GM18511 (cell line): ENCODE data around the gene RNF144B.
A peak's percentile ranks its signal among the peaks of the same experiment; 100 is the strongest.

Experiments used
- ATAC-seq: cut with Tn5 transposase; IDR thresholded peaks from one replicate; pipeline ENCODE4 v1.9.1; 2021; ENCODE audit warnings: mild to moderate bottlenecking, moderate library complexity; ENCODE audit not compliant: unreplicated experiment

Gene RNF144B

DNA sequence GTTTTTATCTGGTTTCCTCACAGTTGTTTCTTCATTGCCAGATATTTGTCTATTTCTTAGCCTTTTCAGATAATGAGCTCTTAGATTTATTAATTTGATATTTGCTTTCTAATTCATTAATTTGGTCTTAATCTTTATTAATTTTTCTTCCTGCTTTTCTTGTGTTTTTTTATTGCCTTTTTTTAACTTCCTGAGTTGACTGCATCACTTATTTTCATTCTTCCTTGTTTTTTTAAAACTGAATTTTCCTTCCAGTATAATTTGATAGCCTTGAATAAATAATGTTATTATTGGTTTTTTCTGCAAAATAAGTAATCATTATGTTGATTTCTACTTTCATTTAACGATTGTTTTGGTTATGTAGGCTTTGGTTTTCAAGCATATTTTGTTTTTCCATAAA lies 91.5 kb downstream of the RNF144B start:
- no peak for ATAC-seq

DNA sequence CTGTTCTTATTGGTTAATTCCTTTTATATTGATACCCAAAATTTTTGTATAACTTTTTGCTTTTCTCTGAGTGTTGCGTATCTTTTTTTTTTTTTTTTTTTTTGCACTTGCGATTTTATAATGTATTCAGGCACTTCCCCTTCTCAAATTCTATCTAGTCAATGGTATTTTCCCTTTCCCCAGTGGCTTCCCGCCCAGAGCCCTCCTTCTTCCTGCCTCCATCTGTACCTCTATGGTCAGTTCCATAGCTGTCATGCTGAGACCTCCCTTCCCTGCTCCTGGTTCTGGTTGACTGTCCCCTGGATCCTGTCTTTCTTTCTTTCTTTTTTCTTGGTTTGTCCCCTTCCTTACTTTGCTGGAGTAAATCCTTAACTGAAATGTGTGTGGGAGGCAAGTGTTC lies 94.7 kb downstream of the RNF144B start:
- ATAC-seq, result no peak

DNA sequence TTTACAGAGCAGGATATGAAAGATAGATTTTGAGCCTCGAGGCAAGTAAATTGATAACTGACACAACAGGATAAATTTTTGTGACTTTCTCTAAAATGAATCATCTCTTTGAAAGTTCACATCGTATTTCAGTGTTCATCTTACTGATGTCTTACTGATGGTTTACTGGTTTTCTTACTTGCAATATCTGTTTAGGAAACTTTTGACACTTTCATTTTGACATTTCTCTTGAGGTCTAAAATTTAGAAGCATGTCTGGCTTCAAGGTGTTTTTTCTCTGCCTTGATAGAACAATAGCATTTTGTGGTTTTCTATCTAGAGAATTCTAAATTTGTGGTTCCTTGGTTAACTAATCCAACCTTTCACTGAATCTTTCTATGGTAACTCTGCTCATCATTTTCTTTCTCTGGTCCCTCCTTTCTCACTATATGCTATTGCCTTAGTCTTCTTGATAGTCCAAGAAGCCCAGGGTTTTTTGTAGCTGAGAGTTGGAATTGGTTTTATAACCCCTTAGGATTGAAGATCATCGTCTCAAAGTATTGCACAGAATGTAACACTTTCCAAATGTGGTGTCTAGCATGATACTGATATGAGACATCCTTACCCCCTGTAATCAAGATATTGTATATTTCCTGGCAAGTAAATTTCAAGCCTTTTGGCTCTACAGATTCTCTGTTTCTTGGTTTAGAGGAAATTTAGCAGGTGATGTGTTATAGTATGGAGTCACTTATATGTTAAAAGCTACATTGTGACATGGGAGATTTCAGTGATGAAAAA lies 98.7 kb downstream of the RNF144B start:
- peak; percentile 75 for ATAC-seq

DNA sequence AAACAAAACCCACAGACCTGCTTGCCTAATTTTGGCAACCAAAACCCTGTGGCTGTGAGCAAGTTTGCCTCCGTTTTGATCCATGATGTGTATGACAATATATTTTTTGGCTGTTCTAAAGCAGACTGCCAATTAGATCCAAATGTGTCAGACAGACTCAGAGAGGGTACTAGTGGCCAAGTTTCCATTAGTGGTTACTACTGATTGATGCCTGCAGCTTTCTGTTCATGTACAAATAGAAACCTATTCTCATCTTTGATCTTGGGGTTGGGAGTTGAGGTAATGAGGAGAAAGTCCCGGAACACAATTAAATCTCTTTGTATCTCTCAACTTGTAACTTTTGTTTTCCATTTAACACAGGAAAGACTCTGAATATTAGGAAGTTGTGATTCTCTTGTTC lies 100.9 kb downstream of the RNF144B start:
- no peak for ATAC-seq

DNA sequence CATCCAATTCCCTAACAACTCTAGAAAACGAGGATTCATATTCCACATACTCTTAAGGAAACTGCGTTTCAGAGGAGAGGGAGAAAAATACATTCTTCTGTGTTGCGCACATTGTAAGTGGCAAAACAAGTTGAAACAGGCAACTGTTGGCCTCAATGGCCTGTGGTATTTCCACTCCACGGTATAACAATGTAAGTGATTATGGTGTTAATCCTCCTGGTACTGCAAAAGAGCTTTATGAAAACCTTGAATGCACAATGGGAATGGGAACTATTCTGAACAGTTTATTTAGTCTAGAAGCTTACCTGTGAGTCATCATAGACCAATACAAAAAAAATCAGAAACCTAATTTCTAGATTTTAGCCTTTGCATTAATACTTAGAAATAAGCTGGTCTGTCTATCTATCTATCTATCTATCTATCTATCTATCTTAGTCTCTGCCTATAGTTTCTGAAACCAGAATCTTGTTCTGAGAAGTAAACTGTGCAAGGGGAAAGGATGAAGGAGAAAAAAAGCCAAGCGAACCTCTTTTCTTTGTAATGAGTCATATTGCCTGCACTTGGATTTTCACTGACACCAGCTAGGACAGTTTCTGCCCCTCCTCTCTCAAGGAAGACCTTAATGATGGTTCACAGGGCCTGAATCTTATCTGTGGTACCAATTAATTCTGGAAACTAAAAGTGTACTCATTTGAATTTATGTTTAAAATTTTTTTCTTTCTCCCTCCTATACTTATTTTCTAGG lies 101.5 kb downstream of the RNF144B start:
- ATAC-seq, result no peak

DNA sequence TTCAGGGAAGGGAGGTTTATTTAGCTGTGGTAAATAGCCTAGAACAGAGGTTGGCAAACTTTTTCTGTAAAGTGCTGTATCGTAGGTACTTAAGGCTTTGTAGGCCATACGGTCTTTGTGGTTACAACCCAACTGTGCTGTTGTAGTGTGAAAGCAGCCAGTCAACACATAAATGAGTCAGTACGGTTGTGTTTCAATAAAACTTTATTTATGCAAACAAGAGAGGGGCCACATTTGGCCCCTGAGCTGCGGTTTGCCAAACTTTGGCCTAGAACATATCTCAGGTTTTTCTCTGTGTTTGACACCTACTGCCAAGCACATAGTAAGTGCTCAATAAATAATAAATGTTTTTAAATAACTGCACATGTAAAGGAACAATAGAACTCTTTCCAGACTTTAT lies 102.2 kb downstream of the RNF144B start:
- no peak for ATAC-seq

DNA sequence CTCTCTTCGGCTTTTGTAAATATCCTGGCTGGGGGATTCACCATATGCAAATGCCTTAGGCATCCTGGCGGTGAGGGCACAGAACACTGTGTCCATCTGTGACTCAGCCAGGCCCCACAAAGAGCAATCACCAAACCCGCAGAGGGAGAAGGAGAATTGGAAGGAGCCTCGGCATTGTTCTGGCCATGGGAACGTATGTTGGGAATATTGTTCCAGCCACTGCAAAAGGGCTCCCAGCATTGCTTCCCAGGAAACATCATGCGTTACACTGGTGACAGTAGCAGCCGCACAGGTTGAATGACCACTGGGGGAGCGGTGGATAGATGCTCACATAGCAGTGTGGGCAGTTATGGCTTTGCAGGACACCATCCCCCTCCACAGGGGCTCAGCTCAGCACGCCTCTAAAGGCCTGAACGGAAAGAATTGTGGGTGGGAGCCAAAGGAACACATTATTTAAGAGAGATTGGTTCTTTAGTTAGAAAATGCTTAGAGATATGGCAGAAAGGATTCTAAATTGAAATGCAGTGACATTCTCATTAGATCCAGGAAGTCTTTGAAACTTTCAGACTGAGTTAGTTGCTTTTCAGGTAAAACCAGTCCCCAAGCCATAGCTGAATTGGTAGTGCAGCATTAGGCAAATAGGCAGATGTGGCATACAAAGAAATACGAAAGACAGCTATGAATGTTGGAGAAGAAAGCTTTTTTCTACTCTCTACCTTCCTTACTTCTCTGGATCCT lies 104.3 kb downstream of the RNF144B start:
- no peak for ATAC-seq

DNA sequence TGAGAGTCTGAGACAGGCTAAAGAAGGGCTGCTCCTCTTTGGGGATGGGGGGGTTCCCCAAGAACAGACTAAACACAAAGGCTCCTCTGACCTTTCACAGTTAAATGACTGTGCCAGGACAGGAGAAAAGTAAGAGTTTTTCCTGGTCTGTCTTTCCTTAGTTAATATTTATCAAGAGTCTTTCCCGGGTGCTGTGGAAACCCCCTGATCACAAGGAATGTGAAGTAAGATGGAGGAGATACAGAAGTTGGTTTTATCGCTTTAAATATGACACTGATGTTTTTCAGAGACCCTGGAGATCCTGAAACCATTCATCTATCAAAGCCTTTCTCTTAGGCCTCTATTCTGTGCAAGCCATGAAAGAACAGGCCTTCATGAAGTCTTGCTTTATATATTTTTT lies 105.8 kb downstream of the RNF144B start:
- ATAC-seq, result no peak

DNA sequence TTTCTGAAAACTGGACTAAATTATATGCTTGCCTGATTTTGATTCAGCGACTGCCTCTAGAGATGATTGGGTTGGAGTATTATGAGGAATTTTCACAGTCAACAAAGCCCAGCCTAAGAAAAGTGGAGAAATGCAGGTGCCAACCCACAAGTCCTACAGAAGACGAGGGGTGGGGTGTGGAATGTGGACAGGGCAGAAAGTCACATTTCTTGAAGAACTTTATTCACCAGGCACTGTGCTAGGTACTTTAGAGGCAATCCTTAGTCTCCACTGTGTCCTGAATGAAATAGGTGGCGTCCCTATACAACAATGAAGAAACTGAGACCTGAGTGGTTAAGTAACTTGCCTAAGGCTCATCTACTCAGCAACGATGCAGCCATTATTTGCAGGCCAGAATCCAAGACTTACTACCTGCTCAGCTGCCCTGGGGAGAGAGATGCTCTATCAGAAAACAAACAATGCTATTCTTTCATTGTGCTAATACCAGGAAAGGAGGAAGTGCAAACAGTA lies 106.3 kb downstream of the RNF144B start:
- no peak for ATAC-seq

DNA sequence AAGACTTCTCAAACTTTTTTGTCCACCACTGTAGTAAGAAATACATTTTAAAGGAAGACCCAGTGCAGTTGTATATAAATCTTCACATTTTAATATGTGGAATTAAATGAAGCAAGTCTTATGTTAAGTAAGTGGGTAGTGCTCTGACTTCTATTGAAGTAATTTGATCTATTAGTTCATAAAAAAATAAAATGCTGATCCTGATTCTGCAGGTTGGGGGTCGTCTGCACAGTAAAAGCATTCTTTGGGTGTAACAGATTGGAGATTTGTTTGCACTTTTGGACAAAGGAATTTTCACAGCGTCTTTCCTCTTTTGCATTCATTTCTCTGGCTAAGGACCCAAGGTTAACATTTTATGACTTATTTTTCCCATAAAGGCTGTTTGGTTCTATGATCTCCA lies 106.8 kb downstream of the RNF144B start:
- ATAC-seq, result no peak

DNA sequence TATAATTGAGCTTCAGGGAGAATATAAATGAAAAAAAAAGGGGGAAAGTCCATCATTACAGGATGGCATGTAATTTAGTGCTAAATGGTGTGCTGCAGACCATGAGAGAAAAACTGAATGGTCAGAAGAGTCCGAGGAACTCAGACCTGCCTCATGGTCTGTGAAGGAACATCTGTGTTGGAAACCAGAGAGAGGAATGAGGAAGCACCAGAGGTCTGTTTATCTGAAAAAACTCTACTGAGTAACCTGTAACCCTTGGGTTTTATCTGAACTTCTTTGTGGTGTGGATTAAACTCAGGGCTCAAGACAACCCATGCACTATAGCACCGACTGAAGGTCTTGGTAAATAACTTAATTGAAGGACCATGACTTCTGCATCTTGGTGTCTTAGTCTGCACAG lies 108.1 kb downstream of the RNF144B start:
- ATAC-seq, result no peak

DNA sequence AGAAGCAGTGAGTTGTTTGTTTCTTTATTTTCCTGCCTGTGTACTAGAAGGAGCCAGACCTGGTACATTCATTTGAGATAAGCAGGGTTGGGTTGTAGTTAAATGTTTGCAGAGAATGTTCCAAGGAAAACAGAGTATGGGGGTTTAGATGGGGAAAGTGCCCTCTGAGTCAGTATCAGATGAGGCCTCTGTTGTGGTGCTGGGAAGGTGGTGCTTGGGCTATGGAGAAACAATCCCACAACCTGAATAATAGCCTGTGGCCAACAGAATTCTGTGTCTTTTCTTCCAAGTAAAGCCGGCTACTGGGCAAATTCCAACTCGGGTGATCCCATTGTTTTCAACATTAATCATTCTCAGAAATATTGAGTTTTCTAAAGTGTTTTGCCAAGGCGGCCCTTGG lies 109.3 kb downstream of the RNF144B start:
- ATAC-seq, result no peak

DNA sequence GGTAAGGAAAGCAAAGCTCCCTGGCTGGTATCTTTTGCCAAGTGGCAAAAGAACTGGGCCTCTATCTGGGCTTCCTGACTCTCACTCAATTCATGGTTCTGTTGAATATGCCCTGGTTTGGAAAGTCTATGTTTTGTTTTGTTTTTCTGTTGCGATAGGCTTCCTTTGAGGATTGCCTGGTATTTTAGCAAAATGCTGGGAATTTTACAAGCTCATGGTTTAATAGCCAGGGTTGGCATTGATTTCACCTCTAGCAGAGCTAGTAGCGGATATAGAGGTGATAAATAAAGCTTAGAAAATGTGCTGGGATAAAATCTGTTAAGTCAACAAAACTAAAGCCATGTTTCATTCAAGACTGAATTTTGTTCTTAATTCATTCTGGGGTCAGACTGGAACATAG lies 109.9 kb downstream of the RNF144B start:
- ATAC-seq, result no peak

DNA sequence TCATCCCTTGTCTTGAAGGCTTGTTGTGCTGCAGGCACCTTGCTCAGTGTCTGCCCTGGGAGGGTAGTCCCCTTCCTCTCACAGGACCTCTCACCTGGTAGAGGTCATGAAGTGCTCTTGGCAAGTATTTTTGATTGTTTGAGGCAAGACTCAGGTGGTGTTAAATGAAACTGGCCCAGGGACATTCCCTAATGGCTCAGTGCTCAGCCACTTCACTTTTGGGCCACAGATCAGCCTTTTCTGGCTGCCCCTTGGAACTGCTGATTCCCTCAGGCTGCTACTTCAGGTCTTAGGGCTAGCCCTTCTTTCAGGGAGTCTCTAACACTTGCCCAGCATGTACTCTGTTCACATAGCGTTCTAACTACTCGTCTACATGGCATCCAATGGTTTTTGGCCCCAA lies 111.3 kb downstream of the RNF144B start:
- no peak for ATAC-seq

DNA sequence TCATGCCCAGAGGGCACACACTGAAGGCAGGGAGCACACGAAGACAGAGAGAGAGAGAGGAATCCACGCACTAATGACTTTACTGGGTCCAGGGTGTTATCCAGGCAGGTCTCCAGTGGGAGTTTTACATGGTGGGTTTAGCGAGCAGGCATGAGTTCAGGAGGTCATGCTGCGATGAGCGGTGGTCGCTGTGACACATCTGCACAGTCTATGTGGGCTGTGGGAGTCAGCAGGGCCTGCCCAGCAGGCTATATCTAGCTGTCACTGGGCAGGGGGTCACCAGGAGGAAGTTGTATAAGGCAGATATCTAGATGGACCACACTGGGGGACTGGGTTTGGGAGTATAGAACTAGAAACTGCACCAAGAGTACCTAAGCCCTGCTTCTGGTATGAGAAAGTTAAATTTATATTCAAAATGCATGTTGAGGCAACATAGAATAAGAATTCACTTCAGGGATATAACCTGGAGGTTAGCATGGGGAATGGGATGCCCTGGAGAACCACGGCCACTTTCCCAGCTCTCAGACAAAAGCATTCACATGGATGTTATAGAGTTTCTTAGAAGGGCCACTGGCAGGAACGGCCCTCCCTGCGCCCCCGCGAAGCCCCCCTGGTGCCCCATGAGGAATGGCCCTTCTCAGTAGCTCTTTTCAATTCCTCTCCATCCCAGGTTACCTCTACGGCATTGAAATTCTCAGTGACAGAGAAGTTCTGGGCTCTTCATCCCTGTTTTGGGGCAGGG lies 113.9 kb downstream of the RNF144B start:
- ATAC-seq, result no peak

DNA sequence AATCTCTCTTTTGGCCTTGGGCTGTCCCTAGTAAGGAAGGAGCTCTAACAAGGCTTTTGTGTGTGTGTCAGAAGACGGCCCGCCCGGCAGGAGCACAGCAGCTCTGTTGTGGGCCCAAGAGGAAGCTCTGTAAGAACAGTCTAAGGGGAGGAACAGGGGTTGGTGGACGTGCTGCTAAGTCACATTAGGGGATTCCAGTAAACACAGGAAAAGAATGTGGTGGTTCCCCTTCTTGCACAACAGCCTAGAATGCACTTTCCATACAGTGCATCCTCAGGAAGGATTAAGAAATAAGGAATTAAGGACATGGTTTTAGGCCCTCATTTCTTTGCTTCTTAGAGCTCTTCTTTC lies 114.5 kb downstream of the RNF144B start:
- no peak for ATAC-seq

DNA sequence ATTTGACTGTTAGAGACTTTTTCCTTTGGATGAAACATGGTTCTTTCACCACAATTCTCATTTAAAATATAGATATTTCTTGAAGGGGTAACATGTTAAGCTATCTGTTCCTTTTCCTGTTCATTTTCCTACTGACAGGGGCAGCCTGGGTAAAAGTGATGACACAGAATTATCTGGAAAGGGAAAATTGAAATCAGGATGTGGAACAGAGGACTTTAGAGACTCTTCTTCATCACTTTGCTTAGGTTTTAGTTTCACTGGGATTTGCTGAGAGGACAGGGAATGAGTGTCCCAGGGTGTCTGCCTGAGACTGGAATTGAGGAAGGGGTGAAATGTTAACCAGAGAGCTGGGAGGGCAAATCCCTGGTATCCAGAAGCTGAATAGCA lies 116.0 kb downstream of the RNF144B start:
- ATAC-seq, result no peak

DNA sequence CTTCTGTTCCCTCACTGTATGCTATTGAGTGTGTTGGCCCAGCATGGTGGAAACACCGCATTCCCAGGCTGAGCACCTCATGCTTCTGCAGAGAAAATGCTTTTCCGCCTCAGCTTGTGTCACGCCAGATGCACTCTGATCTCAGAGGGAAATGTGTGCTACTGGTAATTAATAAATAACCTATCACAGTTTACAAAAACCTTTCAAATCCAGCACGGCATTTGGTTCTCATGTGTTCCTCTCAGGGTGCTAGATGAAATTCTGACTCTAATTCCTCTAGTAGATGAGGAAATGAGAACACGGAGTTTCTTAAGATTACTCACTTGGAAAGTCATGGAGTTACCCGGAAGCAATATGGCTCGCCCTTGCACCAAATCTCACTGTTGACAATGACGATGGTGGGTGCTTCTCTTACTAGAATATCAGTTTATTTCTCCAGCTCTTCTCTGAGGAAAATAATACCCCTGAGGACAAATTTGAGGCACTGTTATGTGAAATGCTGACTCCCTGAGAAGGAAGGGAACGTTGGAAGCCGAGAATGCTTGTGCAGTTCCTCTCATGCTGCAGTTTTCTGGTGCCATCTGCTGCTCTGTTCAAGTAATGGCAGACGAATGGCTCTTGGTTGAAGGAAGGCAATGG lies 116.6 kb downstream of the RNF144B start:
- ATAC-seq, result peak; percentile 88

DNA sequence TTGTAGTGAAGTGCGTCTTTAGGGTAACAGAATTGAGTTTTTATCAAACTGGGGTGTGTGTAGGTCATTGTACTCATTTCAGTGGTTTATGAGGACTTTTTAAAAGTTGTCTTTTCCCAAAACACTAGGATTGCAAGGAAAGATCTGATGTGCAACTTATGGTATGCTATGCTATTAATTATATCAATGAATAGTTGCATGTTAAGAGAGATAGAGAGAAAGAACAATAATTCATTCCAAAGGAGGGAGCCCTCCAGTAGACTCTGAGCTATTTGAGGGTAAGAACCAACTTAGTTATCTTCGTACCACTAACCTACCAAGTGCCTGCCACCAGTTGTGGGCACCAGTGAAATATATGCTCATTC lies 117.1 kb downstream of the RNF144B start:
- peak; percentile 8 for ATAC-seq

DNA sequence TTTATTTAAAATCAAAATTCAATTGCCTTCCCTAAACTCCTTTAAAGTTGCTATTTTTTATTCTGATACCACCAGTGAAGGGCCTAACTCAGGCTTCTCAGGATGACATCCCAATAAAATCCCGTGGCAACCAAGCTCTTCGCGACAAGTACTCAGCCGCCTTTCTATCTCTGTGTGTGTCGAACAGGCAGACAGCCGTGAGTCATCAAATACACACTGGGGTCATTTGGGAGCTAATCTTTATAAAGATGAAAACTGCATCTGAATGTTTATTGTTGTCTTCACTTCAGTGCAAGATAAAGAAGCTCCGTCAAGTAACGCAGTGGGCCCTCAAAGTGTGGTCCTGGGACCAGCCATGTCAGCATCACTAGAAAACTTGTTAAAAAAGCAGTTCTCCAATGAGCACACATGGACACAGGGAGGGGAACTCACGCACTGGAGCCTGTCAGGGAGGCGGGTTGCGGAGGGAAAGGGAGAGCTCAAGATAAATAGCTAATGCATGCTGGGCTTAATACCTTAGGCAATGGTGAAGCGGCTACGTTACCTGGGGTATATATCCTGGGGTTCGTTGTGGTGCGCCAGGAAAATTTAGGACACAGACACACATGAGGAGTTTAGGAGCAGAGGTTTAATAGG lies 119.3 kb downstream of the RNF144B start:
- ATAC-seq, result no peak
